GM04503 (cell line): ENCODE data around the gene PYCR2.
A peak's percentile ranks its signal among the peaks of the same experiment; 100 is the strongest.
"Not testable (repeated sequence)": the region's sequence is repeated elsewhere in the genome, so short reads cannot be mapped to it uniquely, and the experiment has no call there.

ENCODE experiments used
- DNase-seq: peaks from one replicate; pipeline ENCODE4 v3.0.0-alpha.2; 2012; ENCODE audit warnings: low read depth

The PYCR2 gene

GRCh38 chr1:225890346-225891228, 33.5 kb downstream of the PYCR2 start:
- no peak for DNase-seq

DNA sequence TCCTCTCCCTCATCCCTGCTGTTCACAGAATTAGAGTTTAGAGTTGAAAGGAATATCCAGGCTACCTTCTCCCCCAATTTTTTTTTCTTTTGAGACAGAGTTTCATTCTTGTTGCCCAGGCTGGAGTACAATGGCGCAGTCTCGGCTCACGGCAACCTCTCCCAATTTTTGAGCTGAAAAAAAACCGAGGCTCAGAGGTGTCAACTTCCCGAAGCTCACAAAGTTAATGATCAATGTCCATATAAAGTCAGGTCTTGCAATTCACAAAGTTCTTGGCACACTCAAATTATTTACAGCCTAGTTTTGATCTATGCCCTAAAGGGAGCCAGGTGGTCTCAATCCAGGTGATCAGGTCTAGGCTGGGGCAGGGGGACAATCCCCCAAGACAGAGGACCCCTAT, 34.3 kb downstream of the PYCR2 start:
- no peak for DNase-seq

- DNase-seq, result no peak
Measured at GRCh38 chr1:225888898-225889601, 35.0 kb downstream of the PYCR2 start, which contains the start of gene LEFTY1. TSS of gene LEFTY1 (minus strand) at chr1:225889146. CDS start at chr1:225889066, 80 bp downstream.

GRCh38 chr1:225888289-225888897, 35.7 kb downstream of the PYCR2 start:
- no peak for DNase-seq

GRCh38 chr1:225887554-225888288, 36.3 kb downstream of the PYCR2 start:
- not testable (repeated sequence) for DNase-seq

- no peak for DNase-seq
Measured at GRCh38 chr1:225887030-225887314, 37.1 kb downstream of the PYCR2 start.

GRCh38 chr1:225886159-225887029, 37.7 kb downstream of the PYCR2 start:
- no peak for DNase-seq

DNA sequence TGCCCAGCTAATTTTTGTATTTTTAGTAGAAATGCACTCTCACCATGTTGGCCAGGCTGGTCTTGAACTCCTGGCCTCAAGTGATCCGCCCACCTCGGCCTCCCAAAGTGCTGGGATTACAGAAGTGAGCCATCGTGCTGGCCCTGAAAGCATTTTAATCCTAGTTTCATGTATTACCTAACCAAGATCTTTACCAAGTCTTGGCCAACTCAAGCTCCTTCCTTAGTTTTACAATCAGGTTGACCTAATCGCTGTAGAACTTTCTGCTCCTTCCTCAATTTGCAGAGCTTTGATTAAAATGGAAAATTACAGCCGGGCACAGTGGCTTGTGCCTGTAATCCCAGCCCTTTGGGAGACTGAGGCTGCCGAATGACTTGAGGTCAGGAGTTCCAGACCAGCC, 38.7 kb downstream of the PYCR2 start:
- no peak for DNase-seq

DNA sequence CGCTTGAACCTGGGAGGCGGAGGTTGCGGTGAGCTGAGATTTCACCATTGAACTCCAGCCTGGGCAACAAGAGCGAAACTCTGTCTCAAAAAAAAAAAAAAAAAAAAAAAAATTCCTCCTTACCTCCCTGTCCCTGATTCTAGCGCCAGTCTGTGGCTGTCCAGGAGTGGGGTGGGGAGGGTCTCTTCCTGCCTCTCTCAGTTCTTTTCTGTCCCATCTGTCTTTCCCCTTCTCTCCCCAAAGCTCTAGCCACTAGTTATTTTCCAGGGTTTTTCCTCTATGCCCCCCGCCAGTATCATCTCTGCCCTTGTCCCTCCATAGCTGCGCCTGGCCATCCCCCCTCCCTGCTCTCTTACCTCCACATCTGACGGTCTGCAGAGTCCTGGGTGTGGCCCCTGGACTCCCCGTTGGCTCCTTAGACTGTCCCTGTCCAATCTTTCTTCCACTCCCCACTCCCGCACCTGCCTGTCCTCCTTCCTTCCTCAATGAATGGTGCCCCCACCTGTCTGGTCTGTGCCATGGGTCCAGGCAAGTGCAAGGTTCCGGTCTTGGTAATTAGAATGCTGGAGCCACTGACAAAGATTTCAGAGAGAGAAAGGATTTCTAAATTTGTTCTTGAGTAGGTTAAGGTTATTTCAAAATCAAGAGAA, 40.3 kb downstream of the PYCR2 start:
- DNase-seq, result no peak

- peak; percentile 11 for DNase-seq
Measured at GRCh38 chr1:225882694-225883615, 41.1 kb downstream of the PYCR2 start.

DNA sequence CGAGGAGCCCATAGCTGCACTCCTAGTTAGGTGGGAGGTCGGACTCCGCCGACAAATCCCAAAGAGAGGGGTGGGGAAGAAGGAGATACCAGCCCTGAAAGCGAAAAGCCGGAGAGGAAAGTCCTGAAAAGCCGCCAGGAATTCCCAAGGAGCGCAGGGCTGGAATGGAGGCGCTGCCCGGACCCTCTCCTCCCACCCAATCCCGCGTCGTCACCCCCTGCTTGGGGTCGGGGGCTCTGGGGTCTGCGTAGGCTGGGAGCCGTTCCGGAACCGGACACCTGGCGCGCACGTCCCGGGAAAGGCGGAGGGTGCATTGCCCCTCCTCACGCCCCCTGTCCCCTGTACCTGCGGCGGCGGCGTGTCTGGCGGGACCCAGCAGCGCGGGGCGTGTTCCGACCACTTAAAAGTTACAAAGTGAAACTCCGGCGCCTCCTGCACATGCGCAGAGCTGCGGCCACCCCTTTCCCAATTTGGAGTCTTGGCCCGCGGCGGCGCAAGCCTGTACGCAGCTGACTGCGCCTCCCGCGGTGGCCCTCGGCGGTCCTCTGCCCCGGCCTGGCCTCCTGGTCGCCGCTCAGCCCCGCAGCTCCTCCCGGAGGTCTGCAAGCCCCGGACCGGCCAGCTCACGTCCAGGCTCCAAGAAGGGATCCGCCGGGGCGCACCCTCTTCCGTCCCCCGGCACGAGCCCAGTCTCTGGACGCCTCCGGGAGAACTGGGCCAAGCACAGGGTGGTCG, 41.9 kb downstream of the PYCR2 start, which contains the start of gene TMEM63A:
Gene TMEM63A, minus strand, starts transcription at position 422 of the 735 bp plus-strand sequence. CDS start 4,800 bp downstream, outside the sequence.
- DNase-seq, result peak; percentile 26

GRCh38 chr1:225881081-225881958, 42.7 kb downstream of the PYCR2 start:
- DNase-seq, result peak; percentile 10

DNA sequence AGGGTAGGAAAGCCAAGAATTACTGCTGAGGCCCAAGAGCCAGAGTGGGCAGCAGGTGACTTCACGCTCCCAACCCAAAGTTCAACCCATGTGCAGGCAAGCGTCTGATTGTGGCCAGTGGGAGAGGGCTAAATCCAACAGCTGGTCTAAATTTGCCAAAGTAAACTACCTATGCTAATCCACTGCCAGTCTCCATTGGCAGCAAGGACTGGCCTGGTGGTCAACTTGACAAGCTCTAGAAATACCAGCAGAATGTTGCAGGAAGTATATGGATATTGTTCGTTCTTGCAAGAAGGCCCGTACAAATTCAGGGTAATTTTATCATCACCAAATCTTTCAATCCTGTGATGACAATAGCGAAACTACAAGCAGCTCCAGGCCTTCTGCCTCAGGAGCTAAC, 43.4 kb downstream of the PYCR2 start:
- DNase-seq, result no peak

GRCh38 chr1:225880222-225880588, 43.8 kb downstream of the PYCR2 start:
- no peak for DNase-seq

DNA sequence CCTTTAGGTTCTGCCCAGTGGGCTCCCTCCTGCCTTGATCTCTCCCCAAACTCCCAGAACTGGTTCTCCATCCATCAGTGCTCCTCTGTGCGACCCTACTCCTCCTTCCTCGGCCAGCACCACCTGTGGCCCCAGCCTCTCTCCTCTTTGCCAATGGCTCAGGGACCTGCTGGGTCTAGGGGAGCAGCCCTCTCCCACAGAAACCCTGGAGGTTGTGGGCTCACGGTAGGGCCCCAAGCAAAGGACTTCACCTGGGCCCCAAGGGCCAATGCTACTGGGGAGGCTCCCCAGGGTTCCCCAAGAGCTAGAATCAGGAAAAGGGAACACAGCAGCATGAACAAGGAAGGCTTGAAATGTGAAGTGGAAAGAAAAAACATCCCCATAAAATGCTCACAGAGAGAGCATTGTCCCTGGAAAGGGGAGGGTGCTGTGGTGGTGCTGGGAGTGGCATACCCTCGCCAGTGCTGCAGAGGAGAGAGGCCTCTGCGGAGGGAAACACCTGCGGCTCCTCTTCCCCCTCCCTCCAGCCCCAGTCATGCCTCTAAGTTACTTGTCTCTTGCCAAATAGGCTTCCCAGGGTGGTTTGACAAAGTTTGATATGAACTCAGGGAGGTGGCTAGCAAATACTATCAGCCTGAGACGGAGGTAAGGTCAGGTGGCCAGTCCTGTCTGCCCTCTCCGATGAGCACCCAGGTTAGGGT, 44.4 kb downstream of the PYCR2 start:
- no peak for DNase-seq

- DNase-seq, result no peak
Measured at GRCh38 chr1:225878282-225878681, 45.8 kb downstream of the PYCR2 start.

- DNase-seq, result peak; percentile 16
Measured at GRCh38 chr1:225877580-225877979, 46.5 kb downstream of the PYCR2 start.
